ENCODE results near the gene GLYR1. TPM values are rescaled to one million over a fixed set of nuclear protein-coding genes. Genes with fewer than 3 reads are reported as not detected.

Gene GLYR1
- total RNA-seq, 4 donors from 2014 or later, result 81.8 to 111 (median 98.8) TPM

DNA sequence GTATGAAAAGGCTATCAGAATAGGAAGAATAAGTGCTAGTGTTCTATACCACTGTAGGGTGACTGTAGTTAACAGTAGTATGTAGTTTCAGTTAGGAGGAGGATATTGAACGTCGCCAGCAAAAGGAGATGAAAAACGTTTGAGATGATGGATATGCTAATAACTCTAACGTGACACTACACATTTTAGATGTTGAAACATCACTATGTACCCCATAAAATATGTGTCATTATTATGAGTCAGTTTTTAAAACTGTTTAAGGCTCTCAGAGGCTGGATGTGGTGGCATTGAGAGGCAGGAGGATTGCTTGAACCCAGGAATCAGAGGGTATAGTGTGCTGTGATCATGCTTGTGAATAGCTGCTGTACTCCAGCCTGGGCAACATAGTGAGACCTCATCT is 32.0 kb upstream of the GLYR1 start:
- TF ChIP-seq CTCF (IDR thresholded peaks at IDR 0.05), result no peak
- TF ChIP-seq POLR2AphosphoS5 (IDR thresholded peaks at IDR 0.05), result no peak
- TF ChIP-seq POLR2A (IDR thresholded peaks at IDR 0.05; ENCODE audit: low read depth), result no peak
- no peak for TF ChIP-seq EP300 (IDR thresholded peaks at IDR 0.05)
- Histone ChIP-seq H3K27ac (replicated peaks in 1 of 4) (no peak overlapping the region), H3K4me1 (peaks cover 11 to 17% (median 14%) of the 10 kb centered on the region in 4 donors), H3K27me3 (no peaks in the 10 kb centered on the region), H3K4me3 (no peak overlapping the region), H3K9me3 (no peaks in the 10 kb centered on the region), H3K36me3 (peaks cover 91 to 100% (median 99%) of the 10 kb centered on the region in 4 donors)
- intact Hi-C loops (cut with DNase I), result no loop called here
- DNase-seq (ENCODE audit: extremely low spot score), result no peak
- whole genome bisulfite sequencing, result 76% methylated on average over 4 of the region's 4 CpGs

- Histone ChIP-seq H3K36me3 (peaks cover 90 to 100% (median 99%) of the 10 kb centered on the region in 4 donors), H3K27ac (replicated peaks in 1 of 4) (no peak overlapping the region), H3K9me3 (no peaks in the 10 kb centered on the region), H3K27me3 (no peaks in the 10 kb centered on the region), H3K4me3 (no peak overlapping the region), H3K4me1 (peaks cover 5 to 9% (median 7%) of the 10 kb centered on the region in 4 donors)
- no peak for DNase-seq (ENCODE audit: extremely low spot score)
- WGBS, result 93% methylated on average over 14 of the region's 14 CpGs
- intact Hi-C loops (cut with DNase I), result no loop called here
- no peak for TF ChIP-seq POLR2A (IDR thresholded peaks at IDR 0.05; ENCODE audit: low read depth)
- TF ChIP-seq EP300 (IDR thresholded peaks at IDR 0.05), result no peak
- TF ChIP-seq CTCF (IDR thresholded peaks at IDR 0.05), result no peak
- no peak for TF ChIP-seq POLR2AphosphoS5 (IDR thresholded peaks at IDR 0.05)
Observed at GRCh38 chr16:4877380-4877685, 30.2 kb upstream of the GLYR1 start.

- WGBS, result 90% methylated on average over 11 of the region's 11 CpGs
Observed at GRCh38 chr16:4876646-4877379, 29.7 kb upstream of the GLYR1 start.

GRCh38 chr16:4874666-4875065 is 27.6 kb upstream of the GLYR1 start:
- DNase-seq (ENCODE audit: extremely low spot score), result no peak
- Histone ChIP-seq H3K27me3 (no peaks in the 10 kb centered on the region), H3K4me1 (no peaks in the 10 kb centered on the region), H3K36me3 (peaks cover 90 to 100% (median 100%) of the 10 kb centered on the region in 4 donors), H3K27ac (replicated peaks in 1 of 4) (no peak overlapping the region), H3K9me3 (no peaks in the 10 kb centered on the region), H3K4me3 (no peak overlapping the region)
- intact Hi-C loops (cut with DNase I), result no loop called here
- 83% methylated on average over 8 of the region's 8 CpGs for WGBS
- TF ChIP-seq CTCF (IDR thresholded peaks at IDR 0.05) (no peak), POLR2AphosphoS5 (IDR thresholded peaks at IDR 0.05) (no peak), POLR2A (IDR thresholded peaks at IDR 0.05; ENCODE audit: low read depth) (no peak), EP300 (IDR thresholded peaks at IDR 0.05) (no peak)

More at GRCh38 chr16:4876646-4877379, 29.7 kb upstream of the GLYR1 start:
- Histone ChIP-seq H3K9me3 (no peaks in the 10 kb centered on the region), H3K27ac (replicated peaks in 1 of 4) (no peak overlapping the region), H3K4me1 (peaks cover 0 to 3% (median 2%) of the 10 kb centered on the region in 4 donors), H3K27me3 (no peaks in the 10 kb centered on the region), H3K36me3 (peaks cover 91 to 100% (median 100%) of the 10 kb centered on the region in 4 donors), H3K4me3 (no peak overlapping the region)
- TF ChIP-seq POLR2A (IDR thresholded peaks at IDR 0.05; ENCODE audit: low read depth) (no peak), POLR2AphosphoS5 (IDR thresholded peaks at IDR 0.05) (no peak), EP300 (IDR thresholded peaks at IDR 0.05) (no peak), CTCF (IDR thresholded peaks at IDR 0.05) (no peak)
- no peak for DNase-seq (ENCODE audit: extremely low spot score)
- intact Hi-C loops (cut with DNase I), result no loop called here

Measured in esophagus muscularis mucosa (tissue), 4 donors.